ENCODE data around the gene C6orf136.

GRCh38 chr6:30657454-30657853 lies 10.5 kb downstream of the C6orf136 start:
- TF ChIP-seq MAX (IDR thresholded peaks at IDR 0.05), result no peak
- TF ChIP-seq CTCF (IDR thresholded peaks at IDR 0.05), result no peak
- no peak for TF ChIP-seq ESRRA (IDR thresholded peaks at IDR 0.05; ENCODE audit: borderline replicate concordance, low read length)
- TF ChIP-seq MAZ (IDR thresholded peaks at IDR 0.05; ENCODE audit: borderline replicate concordance, low read depth, low read length), result no peak
- TF ChIP-seq USF2 (IDR thresholded peaks at IDR 0.05), result no peak
- no peak for TF ChIP-seq POLR2A (IDR thresholded peaks at IDR 0.05; ENCODE audit: low read length)
- TF ChIP-seq RARB (CRISPR knock-in tag; IDR thresholded peaks at IDR 0.05), result no peak
- TF ChIP-seq PHF8 (IDR thresholded peaks at IDR 0.05; ENCODE audit: borderline replicate concordance, low read depth), result no peak
- TF ChIP-seq TFCP2L1 (CRISPR knock-in tag; IDR thresholded peaks at IDR 0.05), result no peak
- no peak for TF ChIP-seq CEBPB (IDR thresholded peaks at IDR 0.05)
- no peak for TF ChIP-seq FOXS1 (CRISPR knock-in tag; IDR thresholded peaks at IDR 0.05)
- TF ChIP-seq ELK1 (IDR thresholded peaks at IDR 0.05; ENCODE audit: low read depth, low read length), result no peak
- no peak for TF ChIP-seq SREBF2 (IDR thresholded peaks at IDR 0.05)
